ENCODE results near the gene SHD.

Gene SHD

GRCh38 chr19:4298810-4299550 is 19.9 kb downstream of the SHD start:
- DNase-seq = no peak

GRCh38 chr19:4300589-4300988 is 21.5 kb downstream of the SHD start:
- no peak for DNase-seq

- DNase-seq = no peak
Measured at GRCh38 chr19:4301590-4302242, 22.6 kb downstream of the SHD start.

- no peak for DNase-seq
Measured at GRCh38 chr19:4302243-4302640, 23.2 kb downstream of the SHD start, which contains the start of gene TMIGD2. Gene TMIGD2, minus strand, starts transcription at chr19:4302389. Its CDS starts 4 bp downstream, at chr19:4302385.

- no peak for DNase-seq
Measured at GRCh38 chr19:4303819-4304537, 24.9 kb downstream of the SHD start.

GRCh38 chr19:4304538-4305256 is 25.6 kb downstream of the SHD start, which contains the start of gene FSD1:
Gene FSD1, plus strand, starts transcription at chr19:4304598. Its CDS starts 149 bp downstream, at chr19:4304747.
- no peak for DNase-seq

GRCh38 chr19:4305257-4305612 is 26.2 kb downstream of the SHD start:
- DNase-seq = no peak

GRCh38 chr19:4305659-4306058 is 26.6 kb downstream of the SHD start:
- DNase-seq = no peak

- no peak for DNase-seq
Measured at GRCh38 chr19:4310247-4311121, 31.4 kb downstream of the SHD start.

GRCh38 chr19:4313847-4314490 is 34.9 kb downstream of the SHD start:
- DNase-seq = no peak

- no peak for DNase-seq
Measured at GRCh38 chr19:4316956-4317355, 37.9 kb downstream of the SHD start.

GRCh38 chr19:4318460-4318859 is 39.4 kb downstream of the SHD start:
- DNase-seq = no peak

- no peak for DNase-seq
Measured at GRCh38 chr19:4319067-4319718, 40.1 kb downstream of the SHD start.

GRCh38 chr19:4320419-4320818 is 41.4 kb downstream of the SHD start:
- no peak for DNase-seq

GRCh38 chr19:4322942-4323665 is 44.0 kb downstream of the SHD start:
- DNase-seq = no peak

GRCh38 chr19:4323692-4324091 is 44.6 kb downstream of the SHD start:
- DNase-seq = no peak

GRCh38 chr19:4324228-4324627 is 45.2 kb downstream of the SHD start:
- no peak for DNase-seq

GRCh38 chr19:4326215-4326836 is 47.3 kb downstream of the SHD start:
- DNase-seq = no peak

GRCh38 chr19:4326837-4327251 is 47.8 kb downstream of the SHD start:
- DNase-seq = no peak

All from 8988T (cell line).